ENCODE data around the gene HOXD3.

HOXD3 gene

GRCh38 chr2:176146101-176146500, 11.0 kb upstream of the HOXD3 start:
- DNase-seq (ENCODE audit: low spot score) = no peak
- in situ Hi-C loops (cut with MboI; ENCODE audit: low sequenced_read_pairs, unreplicated experiment) = loop anchor here (10.0 to 25.0 kb wide), 4 partner anchors 309 to 666 kb away; no protein-coding TSS in a partner anchor
- TF ChIP-seq, protein P1, sequence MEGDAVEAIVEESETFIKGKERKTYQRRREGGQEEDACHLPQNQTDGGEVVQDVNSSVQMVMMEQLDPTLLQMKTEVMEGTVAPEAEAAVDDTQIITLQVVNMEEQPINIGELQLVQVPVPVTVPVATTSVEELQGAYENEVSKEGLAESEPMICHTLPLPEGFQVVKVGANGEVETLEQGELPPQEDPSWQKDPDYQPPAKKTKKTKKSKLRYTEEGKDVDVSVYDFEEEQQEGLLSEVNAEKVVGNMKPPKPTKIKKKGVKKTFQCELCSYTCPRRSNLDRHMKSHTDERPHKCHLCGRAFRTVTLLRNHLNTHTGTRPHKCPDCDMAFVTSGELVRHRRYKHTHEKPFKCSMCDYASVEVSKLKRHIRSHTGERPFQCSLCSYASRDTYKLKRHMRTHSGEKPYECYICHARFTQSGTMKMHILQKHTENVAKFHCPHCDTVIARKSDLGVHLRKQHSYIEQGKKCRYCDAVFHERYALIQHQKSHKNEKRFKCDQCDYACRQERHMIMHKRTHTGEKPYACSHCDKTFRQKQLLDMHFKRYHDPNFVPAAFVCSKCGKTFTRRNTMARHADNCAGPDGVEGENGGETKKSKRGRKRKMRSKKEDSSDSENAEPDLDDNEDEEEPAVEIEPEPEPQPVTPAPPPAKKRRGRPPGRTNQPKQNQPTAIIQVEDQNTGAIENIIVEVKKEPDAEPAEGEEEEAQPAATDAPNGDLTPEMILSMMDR (IDR thresholded peaks at IDR 0.05; ENCODE audit: borderline replicate concordance, control extremely low read depth, extremely low read depth, insufficient read depth, missing control alignments) = no peak

DNA sequence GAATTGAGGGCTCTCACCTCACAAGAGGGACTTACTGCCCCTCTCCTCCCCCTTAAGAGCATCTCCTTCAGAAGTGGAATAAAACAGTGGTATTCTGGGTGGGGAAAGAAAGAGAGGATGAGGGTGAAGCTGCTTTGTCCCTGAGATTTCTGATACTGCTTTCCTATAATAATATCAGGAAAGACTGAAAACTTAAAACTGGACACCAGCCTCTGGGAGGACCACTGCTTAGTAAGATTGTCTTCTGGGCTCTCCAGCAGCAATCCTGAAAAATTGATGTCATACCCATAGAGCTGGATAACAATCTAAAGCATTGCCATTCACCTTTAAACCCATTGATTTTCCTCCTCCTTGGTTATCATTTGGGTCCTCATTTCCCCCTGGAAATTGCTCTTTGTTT, 10.5 kb upstream of the HOXD3 start:
- DNase-seq (ENCODE audit: low spot score) = no peak
- in situ Hi-C loops (cut with MboI; ENCODE audit: low sequenced_read_pairs, unreplicated experiment) = loop anchor here (10.0 to 25.0 kb wide), 4 partner anchors 308 to 666 kb away; no protein-coding TSS in a partner anchor

DNA sequence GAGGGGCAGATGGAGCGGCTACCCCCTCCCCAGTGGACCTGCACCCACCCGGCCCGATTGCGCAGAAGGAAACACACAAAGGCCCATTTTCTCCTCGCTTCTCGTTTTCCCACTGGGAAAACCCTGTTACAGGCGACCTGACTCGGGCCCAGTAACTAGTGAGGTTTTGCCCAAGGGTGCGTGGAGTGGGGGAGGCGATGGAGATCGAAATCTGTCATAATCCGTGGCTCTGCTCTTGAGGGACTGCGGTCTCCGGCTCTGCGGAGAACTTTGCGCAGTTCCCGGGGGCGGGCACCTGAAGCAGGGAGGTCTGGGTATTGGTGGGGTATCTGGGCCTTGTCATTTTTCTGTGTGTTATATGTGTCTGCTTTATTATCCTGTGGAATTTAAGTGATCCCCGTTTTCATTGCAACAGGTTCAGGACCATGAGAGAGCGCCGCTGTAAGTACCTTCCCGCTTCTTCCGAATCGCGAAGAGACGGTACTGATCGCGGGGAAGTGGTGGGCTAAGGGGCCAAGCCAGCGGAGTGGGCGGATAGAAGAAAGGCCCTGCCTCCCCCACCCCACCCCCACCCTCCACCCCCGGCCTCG, 9.8 kb upstream of the HOXD3 start:
- TF ChIP-seq, protein P1 (IDR thresholded peaks at IDR 0.05; ENCODE audit: borderline replicate concordance, control extremely low read depth, extremely low read depth, insufficient read depth, missing control alignments) = no peak
- in situ Hi-C loops (cut with MboI; ENCODE audit: low sequenced_read_pairs, unreplicated experiment) = loop anchor here (10.0 to 25.0 kb wide), 4 partner anchors 307 to 665 kb away; no protein-coding TSS in a partner anchor
- DNase-seq (ENCODE audit: low spot score) = no peak

More for the DNA sequence above, 10.5 kb upstream of the HOXD3 start:
- TF ChIP-seq, protein P1 (IDR thresholded peaks at IDR 0.05; ENCODE audit: borderline replicate concordance, control extremely low read depth, extremely low read depth, insufficient read depth, missing control alignments) = no peak

GRCh38 chr2:176147800-176148496, 9.2 kb upstream of the HOXD3 start:
- TF ChIP-seq, protein P1 (IDR thresholded peaks at IDR 0.05; ENCODE audit: borderline replicate concordance, control extremely low read depth, extremely low read depth, insufficient read depth, missing control alignments) = no peak
- DNase-seq (ENCODE audit: low spot score) = no peak
- in situ Hi-C loops (cut with MboI; ENCODE audit: low sequenced_read_pairs, unreplicated experiment) = loop anchor here (10.0 to 25.0 kb wide), 4 partner anchors 307 to 664 kb away; no protein-coding TSS in a partner anchor

DNA sequence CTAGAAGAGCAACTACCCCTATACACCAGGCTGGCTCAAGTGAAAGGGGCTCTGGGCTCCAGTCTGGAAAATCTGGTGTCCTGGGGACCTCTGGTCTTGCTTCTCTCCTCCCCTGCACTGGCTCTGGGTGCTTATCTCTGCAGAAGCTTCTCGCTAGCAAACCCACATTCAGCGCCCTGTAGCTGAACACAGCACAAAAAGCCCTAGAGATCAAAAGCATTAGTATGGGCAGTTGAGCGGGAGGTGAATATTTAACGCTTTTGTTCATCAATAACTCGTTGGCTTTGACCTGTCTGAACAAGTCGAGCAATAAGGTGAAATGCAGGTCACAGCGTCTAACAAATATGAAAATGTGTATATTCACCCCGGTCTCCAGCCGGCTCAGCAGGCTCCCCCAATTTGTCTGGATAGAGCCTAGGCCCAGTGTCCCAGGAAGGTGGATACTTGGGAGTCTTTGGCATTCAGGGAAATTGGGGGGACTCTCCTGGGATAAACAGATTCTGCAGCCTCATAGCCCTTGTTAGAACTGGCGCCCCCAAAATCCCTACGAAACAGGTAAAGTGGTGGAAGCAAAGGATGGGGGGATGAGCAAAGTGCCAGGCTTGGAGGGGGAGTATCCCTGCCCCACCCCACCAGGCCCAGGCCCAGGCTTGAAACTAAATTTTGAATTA, 8.2 kb upstream of the HOXD3 start:
- TF ChIP-seq, protein P1 (IDR thresholded peaks at IDR 0.05; ENCODE audit: borderline replicate concordance, control extremely low read depth, extremely low read depth, insufficient read depth, missing control alignments) = no peak
- in situ Hi-C loops (cut with MboI; ENCODE audit: low sequenced_read_pairs, unreplicated experiment) = loop anchor here (10.0 to 25.0 kb wide), 4 partner anchors 306 to 663 kb away; no protein-coding TSS in a partner anchor
- DNase-seq (ENCODE audit: low spot score) = no peak

DNA sequence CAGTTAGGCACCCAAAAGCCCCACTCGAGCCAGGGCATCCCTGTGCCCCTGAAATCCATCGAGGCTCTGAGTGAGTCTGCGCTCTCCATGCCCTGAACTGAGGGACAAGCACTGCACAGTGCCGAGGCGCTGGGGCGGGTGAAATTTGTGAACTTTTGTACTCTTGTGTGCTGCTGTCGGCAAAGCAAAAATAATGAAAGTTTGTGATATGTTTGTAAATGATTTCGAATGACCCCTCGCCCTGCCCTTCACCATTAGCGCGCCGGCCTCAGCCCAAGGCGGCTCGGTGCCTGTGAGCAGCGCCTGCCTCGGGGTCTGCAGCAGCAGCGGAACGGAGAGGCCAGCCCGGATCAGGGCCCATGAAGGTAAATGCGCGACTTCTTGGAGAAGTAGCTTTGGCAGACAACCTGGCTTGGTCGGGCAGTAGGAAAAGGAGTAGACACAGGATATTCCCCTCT, 7.6 kb upstream of the HOXD3 start:
- no peak for DNase-seq (ENCODE audit: low spot score)
- in situ Hi-C loops (cut with MboI; ENCODE audit: low sequenced_read_pairs, unreplicated experiment) = loop anchor here (10.0 to 25.0 kb wide), 4 partner anchors 305 to 663 kb away; no protein-coding TSS in a partner anchor

More for the DNA sequence above, 7.6 kb upstream of the HOXD3 start:
- TF ChIP-seq, protein P1 (IDR thresholded peaks at IDR 0.05; ENCODE audit: borderline replicate concordance, control extremely low read depth, extremely low read depth, insufficient read depth, missing control alignments) = no peak
